Kidney (tissue), 14 donors: ENCODE data around the gene KHSRP. TPM values are rescaled to one million over a fixed set of nuclear protein-coding genes. Genes with fewer than 3 reads are reported as not detected.

Source experiments
- DNase-seq, 5 donors: peaks; one replicate each; pipeline ENCODE4 v3.0.0-alpha.2; 2013 to 2020
- FAIRE-seq: peaks from 2 replicates; lab custom pipeline; 2012; peaks lifted over from hg19 to GRCh38; lab: Jason Lieb, UNC
- H3K27ac ChIP-seq, 2 donors: one replicate each; pipeline ENCODE4 v1.7.0; 2013; ENCODE audit warnings: low read depth in 2 of 2, low read length in 2 of 2, inconsistent platforms in 1 of 2
- H3K27me3 ChIP-seq: one replicate; pipeline ENCODE4 v1.7.1; 2013; ENCODE audit warnings: low read length, inconsistent platforms; ENCODE audit not compliant: control insufficient read depth, insufficient read depth
- H3K36me3 ChIP-seq, 3 donors: one replicate each; pipeline versions ENCODE4 v1.7.0 to v1.7.1; 2013; ENCODE audit warnings: low read length in 3 of 3, control low read depth in 1 of 3, inconsistent platforms in 1 of 3; ENCODE audit not compliant: insufficient read depth in 3 of 3, control insufficient read depth in 2 of 3
- H3K4me1 ChIP-seq, 3 donors: one replicate each; pipeline versions ENCODE4 v1.7.0 to v1.7.1; 2013; ENCODE audit warnings: low read length in 3 of 3, inconsistent platforms in 1 of 3, low read depth in 1 of 3; ENCODE audit not compliant: control insufficient read depth in 2 of 3, insufficient read depth in 2 of 3
- H3K4me3 ChIP-seq, 3 donors: one replicate each; pipeline versions ENCODE4 v1.7.0 to v1.8.1; 2013; ENCODE audit warnings: low read length in 3 of 3, control low read depth in 1 of 3, inconsistent platforms in 1 of 3
- H3K9ac ChIP-seq, 3 donors: one replicate each; pipeline versions ENCODE4 v1.7.0 to v1.7.1; 2013; ENCODE audit warnings: low read length in 3 of 3, control low read depth in 1 of 3, inconsistent platforms in 1 of 3
- H3K9me3 ChIP-seq, 3 donors: one replicate each; pipeline versions ENCODE4 v1.7.0 to v1.7.1; 2013; ENCODE audit warnings: low read length in 3 of 3, control low read depth in 1 of 3, inconsistent platforms in 1 of 3; ENCODE audit not compliant: control insufficient read depth in 2 of 3, insufficient read depth in 1 of 3
- intact Hi-C: fragments of 100-400 bp; cut with DNase I; formaldehyde crosslinking; loops from one replicate; pipeline ENCODE4 v1.11.1; 2022
- polyA plus RNA-seq: library from polyadenylated mRNA; stranded (reverse); fragments of 350-450 nt; fragmentation: Illumina TruSeq; extraction: RNeasy Lipid Tissue Mini Kit (QIAGEN cat#74804); gene quantifications from one replicate; pipeline ENCODE4 v1.2.3, GENCODE V29; 2014; ENCODE audit warnings: low read depth, low replicate concordance; ENCODE audit not compliant: insufficient read depth
- total RNA-seq: library from RNA; stranded (reverse); fragmentation: NEBNext Ultra II Directional; extraction: Animal tissue kit (Norgen Biotek cat#: 25700); gene quantifications from one replicate; pipeline ENCODE4 v1.2.1, GENCODE V29; 2021
- TF ChIP-seq, protein P1 (sequence below): IDR thresholded peaks from 3 replicates; pipeline ENCODE4 v1.5.1; 2012; ENCODE audit warnings: mild to moderate bottlenecking, moderate library complexity, borderline replicate concordance; ENCODE audit not compliant: insufficient read depth; ENCODE audit errors: extremely low read depth
- donor health status: control.
- donor health status: control.
- donor health status: control.
- donor health status: control.
- donor health status: control.
- donor health status: DM: yes; HTN: yes; CAD: no.
- donor health status: Normal renal cell carcinoma (clear cell type).

The KHSRP gene
- total and polyA plus RNA-seq, 2 donors from 2014 or later: 52.9 to 175 TPM

GRCh38 chr19:6460099-6460884 lies 35.7 kb upstream of the KHSRP start:
- H3K9ac ChIP-seq: peak overlapping the region; percentile 23 to 67 (median 60)
- FAIRE-seq: peak; percentile 83

GRCh38 chr19:6459262-6460098 lies 34.9 kb upstream of the KHSRP start, which contains the start of gene SLC25A23:
SLC25A23 (minus strand) TSS chr19:6459792; CDS start chr19:6459628, 164 bp downstream.
- FAIRE-seq (no peak), DNase-seq (peak; percentile 87 to 92 (median 91))
- Histone ChIP-seq H3K9ac (peak within 1 kb of the TSS; percentile 60 to 67 (median 61)), H3K27ac (peak within 1 kb of the TSS; percentile 88 to 91), H3K36me3 (peaks cover 0 to 10% (median under 1%) of the 10 kb centered on the region in 3 donors), H3K4me3 (peak within 1 kb of the TSS; percentile 77 to 94 (median 88)), H3K9me3 (no peaks in the 10 kb centered on the region), H3K4me1 (peaks cover 0 to 11% (median 3%) of the 10 kb centered on the region in 3 donors), H3K27me3 (no peaks in the 10 kb centered on the region)
- TF ChIP-seq, protein P1, sequence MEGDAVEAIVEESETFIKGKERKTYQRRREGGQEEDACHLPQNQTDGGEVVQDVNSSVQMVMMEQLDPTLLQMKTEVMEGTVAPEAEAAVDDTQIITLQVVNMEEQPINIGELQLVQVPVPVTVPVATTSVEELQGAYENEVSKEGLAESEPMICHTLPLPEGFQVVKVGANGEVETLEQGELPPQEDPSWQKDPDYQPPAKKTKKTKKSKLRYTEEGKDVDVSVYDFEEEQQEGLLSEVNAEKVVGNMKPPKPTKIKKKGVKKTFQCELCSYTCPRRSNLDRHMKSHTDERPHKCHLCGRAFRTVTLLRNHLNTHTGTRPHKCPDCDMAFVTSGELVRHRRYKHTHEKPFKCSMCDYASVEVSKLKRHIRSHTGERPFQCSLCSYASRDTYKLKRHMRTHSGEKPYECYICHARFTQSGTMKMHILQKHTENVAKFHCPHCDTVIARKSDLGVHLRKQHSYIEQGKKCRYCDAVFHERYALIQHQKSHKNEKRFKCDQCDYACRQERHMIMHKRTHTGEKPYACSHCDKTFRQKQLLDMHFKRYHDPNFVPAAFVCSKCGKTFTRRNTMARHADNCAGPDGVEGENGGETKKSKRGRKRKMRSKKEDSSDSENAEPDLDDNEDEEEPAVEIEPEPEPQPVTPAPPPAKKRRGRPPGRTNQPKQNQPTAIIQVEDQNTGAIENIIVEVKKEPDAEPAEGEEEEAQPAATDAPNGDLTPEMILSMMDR: no peak
- intact Hi-C loops: no loop called here

More at GRCh38 chr19:6460099-6460884, 35.7 kb upstream of the KHSRP start:
- Histone ChIP-seq H3K27ac (peak overlapping the region; percentile 88 to 91), H3K9me3 (no peaks in the 10 kb centered on the region), H3K4me3 (peak overlapping the region; percentile 77 to 94 (median 88)), H3K36me3 (peaks cover 0 to 2% (median 0%) of the 10 kb centered on the region in 3 donors), H3K27me3 (no peaks in the 10 kb centered on the region), H3K4me1 (peaks cover 0 to 12% (median 3%) of the 10 kb centered on the region in 3 donors)
- intact Hi-C loops: no loop called here
- TF ChIP-seq, protein P1: peak; percentile 33
- peak; percentile 98 to 100 (median 99) for DNase-seq

- H3K9ac ChIP-seq: peak overlapping the region in 2 of 3 donors; percentile 13 to 61
Observed at GRCh38 chr19:6458695-6459261, 34.2 kb upstream of the KHSRP start.

More at GRCh38 chr19:6458695-6459261, 34.2 kb upstream of the KHSRP start:
- FAIRE-seq (no peak), DNase-seq (peak in 2 of 5 donors; percentile 20 to 24)
- Histone ChIP-seq H3K36me3 (peaks cover 3 to 17% (median 6%) of the 10 kb centered on the region in 3 donors), H3K4me3 (peak overlapping the region; percentile 56 to 88 (median 70)), H3K27ac (no peak overlapping the region), H3K27me3 (no peaks in the 10 kb centered on the region), H3K9me3 (no peaks in the 10 kb centered on the region), H3K4me1 (peaks cover 0 to 11% (median 3%) of the 10 kb centered on the region in 3 donors)
- TF ChIP-seq, protein P1: no peak
- intact Hi-C loops: no loop called here
